Activated CD8-positive, alpha-beta memory T cell treated with anti-CD3 and anti-CD28 coated beads, Interleukin-2, amount 50 U/mL, for 1 hour (primary cell): ENCODE results near the gene ZFP36L1.

Source experiments
- DNase-seq: peaks from one replicate; pipeline ENCODE4 v3.0.0-alpha.2; 2020; ENCODE audit errors: extremely low read depth

Gene ZFP36L1

DNA sequence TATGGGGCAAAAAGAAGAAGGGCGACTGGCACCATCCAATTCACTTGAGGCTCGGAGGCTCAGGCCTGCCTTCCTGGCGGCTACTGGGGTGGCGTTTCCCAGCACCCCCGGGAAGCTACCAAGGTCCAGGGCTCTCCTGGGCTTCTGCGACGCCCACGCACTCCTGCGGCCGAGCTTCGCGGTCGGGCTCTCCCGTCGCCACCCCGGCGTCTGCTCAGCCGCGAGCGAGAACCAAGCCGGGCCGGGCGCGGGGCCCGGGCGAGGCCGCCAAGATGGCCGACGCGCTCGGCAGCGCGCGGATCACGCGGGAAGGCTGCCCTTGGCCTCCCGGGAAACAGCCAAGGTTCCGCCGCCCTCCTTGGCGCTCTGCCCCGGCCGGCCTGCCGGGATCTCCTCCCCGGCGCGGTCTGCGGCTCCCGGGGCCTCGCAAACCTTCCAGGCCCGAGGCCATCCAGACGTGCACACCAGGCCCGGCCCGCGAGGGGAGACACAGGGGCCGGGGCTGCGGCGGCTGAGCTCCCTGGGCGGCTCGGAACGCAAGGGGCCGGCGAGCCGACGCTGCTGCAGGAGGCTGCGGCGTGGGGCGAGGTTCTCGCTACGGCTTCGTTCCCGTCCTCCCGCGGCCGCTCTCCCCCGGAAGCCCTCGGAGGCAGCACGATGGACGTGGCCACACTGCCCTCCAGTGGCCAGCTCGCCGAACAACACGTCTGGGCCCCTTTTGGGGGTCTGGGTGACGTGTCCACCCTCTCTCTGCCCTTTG is 23.5 kb upstream of the ZFP36L1 start:
- peak; percentile 71 for DNase-seq

DNA sequence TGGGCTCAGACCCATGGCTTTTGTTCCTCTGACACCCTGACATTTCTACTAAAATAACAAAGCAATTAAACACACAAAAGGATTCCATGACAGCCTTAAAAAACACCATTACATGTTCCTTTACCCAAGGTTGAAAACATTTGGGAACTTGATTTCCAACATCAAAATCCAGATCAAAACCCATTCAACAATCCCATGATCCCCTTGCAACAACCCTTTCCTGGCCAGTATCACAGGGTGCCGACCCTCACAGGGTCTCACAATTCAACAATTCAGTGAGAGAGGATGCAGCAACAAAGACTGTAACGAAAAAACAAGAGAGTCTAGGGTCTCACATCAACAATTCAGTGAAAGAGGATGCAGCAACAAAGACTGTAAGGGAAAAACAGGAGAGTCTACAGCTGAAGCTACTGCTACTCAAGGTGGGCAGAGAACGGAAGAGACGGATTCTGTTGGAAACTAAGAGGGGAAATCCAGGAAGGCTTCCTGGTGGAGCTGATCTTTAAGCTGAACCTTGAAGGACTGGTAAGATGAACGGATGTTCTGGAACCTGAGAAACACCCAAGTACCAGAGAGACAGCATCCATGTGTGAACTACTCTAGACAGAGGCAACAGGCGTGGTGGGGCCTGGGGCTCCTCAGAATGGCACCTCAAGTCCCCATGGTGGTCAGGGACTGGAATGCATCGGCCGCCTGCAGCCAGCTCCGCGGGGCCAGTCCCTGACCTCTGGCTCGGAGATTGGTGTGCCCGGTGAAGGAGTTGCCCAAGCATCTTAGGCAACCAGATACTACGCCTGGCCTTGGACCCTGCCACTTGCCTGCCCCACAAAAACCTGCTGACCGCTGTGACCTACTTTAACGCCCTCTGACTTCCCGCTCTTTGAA is 22.7 kb upstream of the ZFP36L1 start:
- DNase-seq = no peak

DNA sequence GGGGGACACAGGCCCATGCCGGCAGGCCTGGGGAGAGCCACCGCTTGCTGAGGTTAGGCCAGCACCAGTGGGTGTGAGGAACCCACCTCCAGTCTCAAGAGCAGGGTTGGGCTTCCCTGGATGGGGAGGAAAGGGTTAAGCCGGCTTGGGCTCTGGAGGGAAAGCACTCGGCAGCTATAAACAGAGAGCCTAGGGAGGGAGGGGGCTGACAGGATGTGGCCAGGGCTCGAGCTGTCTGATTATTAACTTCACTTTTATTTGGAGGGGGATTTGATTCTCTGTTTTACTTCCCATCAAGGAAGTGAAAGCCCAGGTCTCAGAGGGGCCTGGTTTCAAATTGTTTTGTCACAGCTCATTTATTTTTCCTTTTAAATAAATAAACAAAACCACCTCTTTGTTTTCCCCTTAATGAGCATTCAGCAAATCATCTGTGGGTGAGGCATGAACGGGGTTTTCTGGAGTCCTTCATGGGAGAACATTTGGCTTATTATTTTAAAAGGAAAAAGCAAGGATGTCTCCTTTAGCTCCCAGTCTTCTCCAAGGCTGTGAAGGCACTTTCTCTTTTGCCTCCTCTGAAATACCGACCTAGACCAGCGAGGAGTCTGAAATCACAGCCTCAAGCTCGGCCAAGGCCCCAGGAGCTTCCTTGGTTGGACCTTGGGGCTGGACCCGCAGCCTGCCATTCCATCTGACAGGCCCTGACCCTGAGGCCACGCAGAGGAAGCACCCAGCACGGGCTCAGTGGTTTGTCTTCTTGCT is 21.9 kb upstream of the ZFP36L1 start:
- no peak for DNase-seq

DNA sequence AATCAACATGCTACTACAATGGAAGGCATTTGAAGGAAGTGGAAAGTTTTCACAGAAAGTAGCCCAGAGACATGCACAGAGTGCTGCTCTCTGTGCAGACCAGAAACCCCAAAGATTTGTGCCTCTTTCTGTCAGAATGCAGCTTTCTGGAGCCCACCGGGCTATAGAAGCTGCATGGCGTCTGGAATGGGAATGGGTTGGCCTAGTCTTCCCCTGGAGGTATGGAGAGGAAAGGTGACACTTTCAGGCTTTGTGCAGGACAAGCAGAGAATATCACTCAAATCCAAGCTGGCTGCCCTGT is 21.3 kb upstream of the ZFP36L1 start:
- no peak for DNase-seq

DNA sequence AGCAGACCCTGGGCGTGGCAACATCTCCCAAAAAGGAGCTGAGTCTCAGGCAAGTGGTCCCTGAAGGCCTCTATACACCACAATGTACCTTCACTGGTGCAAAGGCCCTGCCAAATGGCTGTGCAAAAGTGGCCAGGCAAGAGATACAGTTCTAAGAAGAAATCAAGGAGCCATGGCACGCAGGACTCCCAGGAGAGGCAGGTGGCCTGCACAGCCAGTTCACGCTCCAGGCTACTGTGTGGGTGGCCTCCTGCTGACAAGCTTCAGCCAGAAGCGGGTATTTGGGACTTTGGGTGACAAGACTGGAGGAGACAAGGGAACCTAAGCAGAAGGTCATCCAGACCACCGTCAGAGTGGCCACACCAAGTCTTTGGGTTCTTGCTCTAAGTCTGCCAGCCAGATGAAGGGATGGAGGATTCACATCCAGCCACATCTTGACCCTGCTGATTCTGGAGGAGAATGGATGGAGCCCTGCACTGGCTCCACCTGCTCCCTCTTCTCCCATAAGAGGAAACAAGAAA is 20.5 kb upstream of the ZFP36L1 start:
- no peak for DNase-seq

DNA sequence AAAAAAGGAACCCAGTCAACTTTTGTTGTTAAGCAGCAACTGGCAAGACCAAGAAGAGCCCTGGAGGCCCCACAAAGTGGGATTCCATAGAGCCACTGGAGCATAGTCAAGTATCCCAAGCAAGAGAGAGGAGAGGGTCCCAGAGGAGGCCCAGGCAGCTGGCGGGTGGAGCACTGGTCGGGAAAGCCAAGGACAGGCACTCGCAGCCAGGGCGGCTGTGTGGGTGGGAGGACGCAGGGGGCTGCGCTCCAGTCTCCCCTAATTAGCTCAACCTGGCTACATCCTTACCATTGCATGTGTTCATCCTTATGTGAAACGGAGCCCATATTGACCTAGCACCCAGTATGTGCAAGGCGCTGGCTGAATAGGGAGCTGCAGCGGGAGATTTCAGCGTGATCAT is 18.3 kb upstream of the ZFP36L1 start:
- no peak for DNase-seq

DNA sequence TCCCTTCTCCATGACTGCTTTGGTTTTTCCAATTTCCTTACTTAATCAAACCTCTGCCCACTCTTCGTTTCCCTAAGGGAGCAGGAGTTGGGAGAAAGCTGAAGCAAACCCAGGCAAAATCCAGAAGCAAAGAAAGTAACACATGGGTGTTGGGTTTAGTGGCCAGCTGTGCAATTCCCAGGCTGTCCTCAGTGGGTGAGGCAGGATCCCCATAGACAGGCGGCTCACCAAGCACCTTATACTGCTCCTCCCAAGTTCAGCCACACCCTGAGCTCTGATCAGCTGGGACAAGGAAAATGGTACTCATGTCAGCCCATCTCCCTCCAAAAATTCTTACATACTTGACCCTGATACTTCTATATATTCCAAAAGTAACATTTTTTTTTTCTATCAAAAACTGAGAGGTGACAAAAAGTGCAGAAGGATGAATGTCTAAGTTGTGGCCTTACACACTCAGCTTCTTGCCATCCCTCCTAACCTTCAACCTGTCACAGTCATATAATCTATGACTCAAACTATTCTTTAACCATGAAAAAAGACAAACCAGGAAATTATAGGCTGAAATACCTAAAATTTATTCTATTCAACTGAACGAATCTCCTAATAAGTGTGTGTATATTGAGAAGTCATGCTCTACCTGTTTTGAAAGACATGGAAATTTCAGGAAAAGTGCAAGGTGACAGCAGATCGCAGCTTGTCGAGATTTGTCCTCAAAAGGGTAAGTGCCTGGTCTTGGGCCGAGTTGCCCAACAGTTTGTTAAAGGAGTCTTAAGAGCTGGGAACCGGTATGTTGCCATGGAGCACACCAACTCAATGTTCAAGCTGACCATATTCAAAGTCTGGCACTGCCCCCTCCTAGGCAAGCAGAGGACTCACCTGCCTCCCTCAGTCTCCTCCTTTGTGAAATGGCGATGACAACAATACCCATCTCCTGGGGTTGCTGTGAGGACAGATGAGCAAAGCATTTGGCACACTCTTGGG is 17.6 kb upstream of the ZFP36L1 start:
- no peak for DNase-seq

DNA sequence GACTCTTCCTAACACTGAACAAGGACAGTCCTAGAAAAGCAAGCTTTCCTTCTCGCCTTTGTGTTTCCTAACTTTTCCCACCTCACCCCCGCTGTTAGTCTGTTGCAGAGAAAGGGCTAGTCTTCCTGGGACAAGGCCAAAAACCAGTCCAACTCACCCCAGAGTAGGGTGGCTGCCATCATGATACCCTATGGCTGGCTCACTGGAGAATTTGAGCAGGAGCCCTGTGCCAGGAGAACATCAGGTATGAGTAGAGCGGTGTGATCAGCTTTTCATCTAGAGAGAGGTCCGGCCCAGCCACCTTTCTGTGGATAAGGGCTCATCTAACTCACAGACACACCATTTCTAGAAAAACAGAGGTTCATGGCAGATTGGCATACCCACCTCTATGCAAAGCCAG is 16.7 kb upstream of the ZFP36L1 start:
- DNase-seq = no peak

DNA sequence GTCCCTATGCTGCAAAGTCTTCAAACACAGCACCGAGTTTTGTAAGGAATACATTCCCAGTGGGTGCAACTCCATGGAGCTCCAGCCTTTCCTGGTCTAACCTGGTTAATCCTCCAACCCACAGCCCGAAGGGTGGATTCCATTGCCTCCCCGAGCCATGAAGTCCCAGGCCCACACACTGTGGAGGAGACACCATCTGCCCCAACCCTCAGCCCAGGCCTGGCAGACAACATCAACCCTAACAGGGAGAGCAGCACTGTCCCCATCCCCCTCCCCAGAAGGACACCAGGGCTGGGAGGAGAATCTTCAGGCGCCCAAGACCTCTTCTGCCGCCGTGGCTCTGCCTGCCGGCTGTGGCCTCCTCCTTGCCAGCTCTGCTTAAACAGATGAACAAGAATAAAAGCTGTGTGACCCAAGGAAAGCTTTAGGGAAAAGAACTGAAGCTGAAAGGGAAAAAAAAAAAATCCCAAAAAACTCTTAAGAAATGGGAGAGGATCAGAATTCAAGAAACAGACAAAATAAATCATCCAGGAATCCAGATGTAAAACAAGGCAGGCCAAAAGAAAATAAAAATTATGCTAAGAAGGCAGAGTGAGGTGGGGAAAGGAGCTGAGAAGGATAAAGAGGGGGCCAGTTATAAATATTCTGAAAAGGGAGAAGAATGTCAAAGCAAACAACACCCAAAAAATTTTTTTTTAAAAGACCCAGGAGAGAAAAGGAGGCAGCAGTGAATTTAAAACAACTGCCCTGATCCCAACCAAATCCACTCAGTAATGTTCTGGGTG is 16.0 kb upstream of the ZFP36L1 start:
- no peak for DNase-seq

DNA sequence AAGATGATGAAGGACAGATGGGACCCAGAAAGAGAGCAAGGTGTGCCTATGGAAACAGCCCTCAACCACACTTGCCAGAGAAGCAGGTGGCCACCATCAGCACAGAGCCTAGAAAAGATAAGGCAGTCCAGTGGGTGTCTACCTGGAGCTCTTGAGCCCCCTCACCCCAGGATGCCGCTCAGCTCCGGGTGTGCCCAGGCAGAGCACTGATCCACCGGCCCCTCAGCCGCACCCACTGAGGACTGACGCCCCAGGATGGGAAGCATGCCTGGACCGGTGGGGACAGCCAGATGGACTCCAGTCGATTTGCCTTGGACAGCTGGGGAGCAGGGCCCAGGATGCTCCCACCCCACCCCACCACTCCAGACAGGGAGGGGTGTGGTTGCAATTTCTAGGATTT is 15.1 kb upstream of the ZFP36L1 start:
- DNase-seq = no peak

DNA sequence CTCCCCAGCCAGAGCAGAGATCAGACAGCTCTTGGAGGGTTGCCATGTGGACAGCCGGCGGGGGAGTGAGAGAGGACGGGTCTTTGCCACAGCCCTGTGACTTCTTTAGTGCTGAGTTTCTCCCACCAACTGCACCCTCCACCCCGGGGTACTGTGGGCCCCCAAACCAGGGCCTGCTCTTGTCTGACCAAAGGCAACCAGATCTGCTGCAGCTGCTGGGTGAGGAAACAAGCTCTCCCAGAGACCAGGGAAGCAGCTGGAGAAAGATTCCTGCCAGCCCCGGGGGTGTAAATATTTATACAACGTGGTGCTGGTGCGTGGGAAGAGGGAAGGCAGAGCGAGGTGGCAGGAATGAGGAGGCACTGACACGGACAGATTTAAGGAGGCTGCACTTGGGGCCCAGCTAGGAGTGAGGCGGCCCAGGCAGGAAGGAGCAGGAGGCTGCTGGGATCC is 14.3 kb upstream of the ZFP36L1 start:
- no peak for DNase-seq

DNA sequence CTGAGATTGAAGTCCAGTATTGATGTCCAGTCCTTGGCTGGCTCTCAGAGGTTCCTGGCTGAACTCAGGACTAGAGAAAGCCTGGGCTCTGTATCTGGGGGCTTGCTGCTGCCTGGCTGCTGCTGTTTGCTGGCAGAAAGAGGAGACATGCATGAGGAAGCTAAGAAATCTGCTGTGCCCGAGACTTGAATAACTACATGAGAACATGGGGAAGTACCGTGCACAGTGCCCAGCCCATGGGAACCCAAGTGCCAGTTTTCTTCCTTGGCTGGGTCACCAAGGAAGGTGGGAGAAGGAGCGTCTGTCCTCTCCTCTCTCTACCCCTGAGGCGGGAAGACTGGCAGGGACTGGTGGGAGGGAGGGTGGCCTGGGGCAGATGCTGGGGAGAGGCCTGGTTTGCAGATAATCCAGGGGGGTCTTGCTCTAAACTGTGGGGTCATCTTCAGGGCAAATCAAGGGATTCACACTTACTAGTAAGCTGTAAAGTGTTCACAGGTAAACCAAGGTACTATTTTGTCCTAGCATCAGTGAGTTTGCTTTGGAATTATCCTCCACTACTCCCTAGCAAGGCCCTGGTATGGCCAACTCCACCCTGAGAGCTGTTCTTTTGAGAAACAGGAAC is 13.8 kb upstream of the ZFP36L1 start:
- DNase-seq = no peak

DNA sequence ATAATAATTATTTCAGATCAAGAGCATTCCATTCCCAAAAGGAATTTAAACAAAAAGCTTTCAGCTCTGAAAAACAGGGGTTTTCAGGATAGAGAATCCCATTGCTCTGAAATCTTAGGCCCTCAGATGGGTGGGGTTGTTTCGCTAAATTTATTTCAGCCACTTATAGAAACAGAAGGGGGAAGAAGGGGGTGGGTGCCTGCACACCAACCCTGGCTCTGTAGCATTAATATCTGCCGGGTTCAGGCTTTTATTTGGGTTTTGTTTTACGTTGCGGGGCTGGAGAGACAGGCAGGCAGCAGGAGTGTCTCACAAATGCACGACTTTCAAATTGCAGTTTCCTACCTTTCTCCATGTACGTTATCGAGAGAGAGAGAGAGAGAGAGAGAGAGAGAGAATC is 12.5 kb upstream of the ZFP36L1 start:
- DNase-seq = no peak

DNA sequence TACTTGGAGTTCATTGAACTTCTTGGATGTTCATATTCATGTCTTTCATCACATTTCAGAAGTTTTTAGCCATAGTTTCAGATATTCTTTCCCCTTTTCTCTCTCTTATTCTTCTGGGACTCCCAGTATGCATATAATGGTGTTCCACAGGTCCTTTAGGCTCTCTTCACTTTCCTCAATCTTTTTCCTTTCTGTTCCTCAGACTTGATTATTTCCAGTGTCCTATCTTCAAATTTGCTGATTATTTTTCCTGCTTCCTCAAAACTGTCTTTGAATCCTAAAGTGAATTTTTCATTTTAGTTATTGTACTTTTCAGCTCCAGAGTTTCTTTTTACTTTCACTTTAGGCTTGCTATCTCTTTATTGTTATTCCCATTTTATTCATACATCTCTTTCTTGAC is 8.8 kb upstream of the ZFP36L1 start:
- DNase-seq = no peak

DNA sequence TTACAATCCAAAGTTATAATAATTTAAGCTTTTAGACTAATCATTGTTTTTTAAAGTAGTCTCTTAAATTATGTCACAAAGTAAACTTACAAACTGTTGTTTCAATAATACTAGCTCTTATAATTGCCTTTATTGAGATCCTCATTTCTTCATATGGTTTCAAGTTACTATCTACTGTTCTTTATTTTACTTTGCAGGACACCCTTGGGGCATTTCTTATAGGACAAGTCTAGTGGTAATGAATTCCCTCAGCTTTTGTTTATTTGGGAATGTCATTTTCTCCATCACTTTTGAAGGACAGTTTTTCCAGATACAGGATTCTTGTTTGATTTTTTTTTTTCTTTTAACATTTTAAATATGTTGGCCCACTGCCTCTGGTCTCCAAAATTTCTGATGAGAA is 8.1 kb upstream of the ZFP36L1 start:
- no peak for DNase-seq

DNA sequence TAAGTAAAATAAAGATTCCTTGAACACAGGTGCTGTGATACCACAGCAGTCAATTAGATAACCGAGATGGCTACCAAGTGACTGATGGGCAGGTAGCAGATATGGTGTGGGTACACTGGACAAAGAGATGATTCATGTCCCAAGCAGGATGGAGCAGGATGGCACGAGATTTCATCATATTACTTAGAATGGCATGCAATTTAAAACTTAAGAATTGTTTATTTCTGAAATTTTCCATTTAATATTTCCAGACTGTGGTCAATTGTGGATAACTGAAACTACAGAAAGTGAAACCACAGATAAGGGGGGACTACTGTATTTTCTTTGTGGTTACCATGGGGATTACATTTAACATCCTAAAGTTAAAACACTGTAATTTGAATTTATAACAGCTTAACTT is 7.5 kb upstream of the ZFP36L1 start:
- DNase-seq = no peak

DNA sequence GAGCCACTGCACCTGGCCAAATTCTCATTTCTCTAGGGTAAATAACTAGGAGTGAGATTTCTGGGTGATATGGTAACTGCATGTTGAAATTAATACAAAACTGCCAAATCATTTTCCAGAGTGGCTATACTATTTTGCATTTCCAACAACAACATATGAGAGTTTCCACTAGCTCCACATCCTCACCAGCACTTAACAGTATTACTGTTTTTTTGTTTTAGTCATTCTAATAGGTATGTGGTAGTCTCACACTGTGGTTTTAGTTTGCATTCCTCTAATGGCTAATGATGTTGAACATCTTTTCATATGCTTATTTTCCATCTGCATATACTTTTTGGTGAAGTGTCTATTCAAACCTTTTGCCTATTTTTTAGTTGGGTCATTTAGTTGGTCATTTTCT is 5.8 kb upstream of the ZFP36L1 start:
- no peak for DNase-seq

DNA sequence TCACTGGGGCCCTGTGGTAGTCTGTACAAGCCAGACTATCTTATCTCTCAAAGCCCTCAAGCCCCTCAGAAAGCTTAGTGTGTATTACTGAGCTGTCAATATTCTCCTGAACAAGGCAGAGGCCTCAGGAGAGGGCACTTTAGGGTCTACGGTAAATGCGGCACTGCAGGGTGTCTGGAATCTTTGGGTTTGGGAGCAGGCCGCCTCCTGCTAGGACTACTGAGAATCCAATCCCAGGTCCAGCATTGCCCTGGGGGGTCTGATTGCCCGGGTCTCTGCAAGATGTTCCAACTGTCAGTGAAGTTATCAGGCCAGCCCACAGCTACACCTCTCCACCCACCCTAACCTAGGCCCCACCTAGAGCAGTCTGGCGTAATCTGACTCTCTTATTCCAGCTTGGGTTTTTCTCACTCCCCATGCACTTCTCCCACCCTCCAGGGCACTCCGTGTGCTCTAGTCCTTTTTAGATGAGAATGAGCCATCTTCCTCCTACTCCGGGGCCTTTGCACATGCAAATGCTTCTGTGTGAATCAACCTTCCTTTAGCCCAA is 4.3 kb upstream of the ZFP36L1 start:
- DNase-seq = no peak

DNA sequence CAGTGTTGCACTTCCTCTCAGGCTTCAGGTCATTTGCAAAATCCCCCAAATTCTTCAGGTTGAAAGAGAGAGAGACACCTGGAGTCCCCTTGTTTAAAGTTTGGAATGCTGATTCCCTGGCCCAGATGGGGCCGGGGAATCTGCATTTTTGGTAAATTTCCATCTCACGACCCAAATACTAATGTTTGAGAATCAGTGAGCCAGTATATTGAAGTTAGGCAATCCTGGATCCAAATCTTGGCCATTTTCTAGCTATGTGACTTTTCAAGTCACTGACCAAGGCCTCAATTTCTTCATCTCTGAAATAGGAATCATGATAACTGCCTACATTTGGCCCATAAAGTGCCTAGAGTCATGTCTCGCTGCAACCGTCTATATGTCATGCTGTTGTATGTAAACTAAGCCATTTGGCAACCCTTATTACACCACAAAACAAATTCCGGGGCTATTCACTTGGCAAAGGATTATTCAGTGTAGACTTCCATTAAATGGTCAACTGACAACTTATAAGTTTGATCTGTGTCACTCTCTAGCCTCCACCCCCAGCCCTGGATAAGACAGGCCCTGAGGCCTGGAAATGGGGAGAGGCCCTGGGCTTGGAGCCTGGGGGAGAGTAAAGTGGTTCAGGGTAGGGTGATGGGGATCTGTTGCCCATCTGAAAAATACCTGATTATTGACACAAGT is 3.7 kb upstream of the ZFP36L1 start:
- no peak for DNase-seq
